ENCODE measurements around the gene TSPAN7.

TSPAN7 gene

GRCh38 chrX:38646129-38646528 lies 84.8 kb downstream of the TSPAN7 start:
- Mint-ChIP-seq H3K9me3 (no peaks in the 10 kb centered on the region), H3K4me3 (no peak overlapping the region), H3K4me1 (peaks cover 2% of the 10 kb centered on the region), H3K27ac (no peak overlapping the region), H3K36me3 (no peaks in the 10 kb centered on the region), H3K27me3 (no peaks in the 10 kb centered on the region)
- DNase-seq, result no peak
- CTCF ChIA-PET, result no interaction called here

DNA sequence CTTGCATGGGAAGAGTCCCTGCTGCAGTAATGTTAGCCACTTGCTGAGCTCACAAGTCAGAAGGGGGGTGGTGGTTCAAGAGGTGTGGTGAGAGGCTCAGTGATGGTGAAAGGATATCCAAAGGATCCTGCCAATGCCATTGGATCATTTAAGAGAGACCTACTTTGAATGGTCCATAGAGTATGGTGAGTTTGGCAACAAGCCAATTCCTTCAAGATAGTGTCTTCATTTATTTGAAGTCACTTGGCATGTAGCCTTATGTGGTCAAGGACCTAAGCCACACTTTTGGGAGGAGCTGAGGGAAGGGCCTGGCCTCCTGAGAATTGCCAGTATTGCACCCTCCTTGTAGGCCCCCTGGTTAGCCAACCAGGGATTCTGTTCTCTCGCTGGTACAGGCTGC lies 87.9 kb downstream of the TSPAN7 start:
- Mint-ChIP-seq H3K9me3 (no peaks in the 10 kb centered on the region), H3K27ac (no peak overlapping the region), H3K4me3 (no peak overlapping the region), H3K4me1 (peaks cover 2% of the 10 kb centered on the region), H3K27me3 (no peaks in the 10 kb centered on the region), H3K36me3 (no peaks in the 10 kb centered on the region)
- CTCF ChIA-PET, result no interaction called here
- no peak for DNase-seq

DNA sequence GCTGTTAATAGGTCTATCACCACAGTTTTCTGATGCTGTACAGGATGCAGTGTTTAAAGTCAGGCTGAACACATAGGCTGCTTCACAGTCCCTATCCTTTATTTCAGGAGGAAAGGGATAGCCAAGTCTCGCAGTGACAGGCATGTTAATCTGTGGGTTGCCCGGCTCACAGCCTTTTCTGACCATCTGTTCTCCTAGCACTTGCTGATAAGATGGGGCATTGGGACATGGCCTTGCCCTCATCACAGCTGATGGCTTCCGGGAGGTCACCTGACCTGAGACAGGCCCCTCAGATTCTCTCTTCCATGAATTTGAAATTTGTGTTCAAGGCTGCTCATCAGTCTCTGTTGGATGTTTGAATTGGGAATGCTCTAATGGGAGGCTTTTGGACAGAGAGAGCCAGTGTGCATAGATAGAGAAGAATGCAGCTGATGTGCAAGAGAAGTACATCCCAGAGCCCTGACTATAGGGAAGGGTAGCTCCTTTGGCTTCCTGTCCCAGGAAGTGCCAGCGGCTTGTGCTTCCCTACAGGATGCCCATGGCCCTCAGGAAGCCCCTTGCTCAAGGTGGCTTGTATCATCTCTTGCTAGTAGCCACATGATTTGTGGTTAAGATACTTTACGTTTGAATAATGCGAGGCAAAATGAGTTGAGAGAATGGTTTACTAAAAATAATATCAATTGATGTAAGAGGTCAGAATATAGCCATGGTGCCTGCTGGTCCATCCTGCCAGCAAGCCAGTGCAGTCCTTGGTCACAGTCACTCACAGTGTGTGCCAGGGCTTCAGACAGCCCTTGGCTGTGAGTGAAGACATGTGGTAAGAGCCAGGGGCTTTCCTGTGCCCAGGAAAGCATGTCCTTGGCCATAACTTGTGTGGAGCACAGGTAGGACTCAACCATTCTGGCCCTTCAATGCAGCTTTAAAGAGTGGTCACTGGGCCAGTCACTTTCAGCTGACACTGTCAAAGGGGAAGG lies 88.6 kb downstream of the TSPAN7 start:
- CTCF ChIA-PET, result no interaction called here
- H3K9me3 Mint-ChIP-seq, result no peaks in the 10 kb centered on the region
- H3K4me3 Mint-ChIP-seq, result no peak overlapping the region
- no peak overlapping the region for H3K27ac Mint-ChIP-seq
- no peaks in the 10 kb centered on the region for H3K27me3 Mint-ChIP-seq
- peaks cover 2% of the 10 kb centered on the region for H3K4me1 Mint-ChIP-seq
- no peak for DNase-seq
- no peaks in the 10 kb centered on the region for H3K36me3 Mint-ChIP-seq

DNA sequence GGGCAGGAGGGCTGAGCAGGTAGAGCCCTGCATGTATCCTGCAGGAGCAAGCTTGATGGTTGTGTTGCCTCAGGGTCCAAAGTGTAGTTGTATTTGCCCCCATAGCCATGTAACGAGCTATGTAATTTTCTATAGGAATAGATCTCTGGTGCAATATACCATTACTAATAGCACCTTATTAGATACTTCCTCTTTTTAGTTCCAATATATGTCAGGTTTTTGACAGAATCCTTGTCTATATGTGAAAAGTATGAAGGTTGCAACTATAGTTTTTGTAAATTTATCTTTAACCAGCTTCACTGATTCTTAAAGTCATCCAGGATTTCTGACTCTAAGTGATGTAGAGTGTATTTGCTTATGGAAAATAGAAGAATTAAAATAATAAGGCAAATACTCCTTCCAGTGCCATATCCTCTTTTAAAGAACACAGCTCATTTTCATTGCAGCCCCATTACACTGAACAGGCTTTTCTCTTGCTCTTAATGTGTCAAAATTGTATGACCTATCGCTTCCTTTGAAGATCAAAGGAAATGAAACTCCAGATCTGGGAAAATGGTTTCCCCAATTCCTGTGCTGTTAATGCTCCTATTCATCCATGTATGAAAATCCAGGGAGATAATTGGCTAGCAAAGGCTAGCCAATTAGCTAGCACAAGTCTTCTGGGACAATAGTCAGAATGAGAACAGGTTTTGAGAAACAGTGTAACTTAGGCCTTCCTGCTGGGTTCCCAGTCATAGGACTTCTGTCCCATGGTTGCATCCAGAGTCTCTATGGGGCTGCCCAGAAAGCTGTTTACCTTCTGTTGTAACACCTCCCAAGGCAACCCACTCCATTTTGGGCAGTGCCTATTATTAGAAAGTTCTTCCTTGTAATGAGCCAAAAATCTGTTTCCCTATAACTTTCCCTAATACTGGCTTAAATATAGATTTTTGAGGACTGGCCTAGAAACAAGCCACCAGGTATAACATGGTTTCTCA lies 90.6 kb downstream of the TSPAN7 start:
- DNase-seq, result no peak
- H3K27ac Mint-ChIP-seq, result no peak overlapping the region
- no peaks in the 10 kb centered on the region for H3K4me1 Mint-ChIP-seq
- CTCF ChIA-PET, result no interaction called here
- H3K4me3 Mint-ChIP-seq, result no peak overlapping the region
- no peaks in the 10 kb centered on the region for H3K27me3 Mint-ChIP-seq
- no peaks in the 10 kb centered on the region for H3K9me3 Mint-ChIP-seq
- no peaks in the 10 kb centered on the region for H3K36me3 Mint-ChIP-seq

DNA sequence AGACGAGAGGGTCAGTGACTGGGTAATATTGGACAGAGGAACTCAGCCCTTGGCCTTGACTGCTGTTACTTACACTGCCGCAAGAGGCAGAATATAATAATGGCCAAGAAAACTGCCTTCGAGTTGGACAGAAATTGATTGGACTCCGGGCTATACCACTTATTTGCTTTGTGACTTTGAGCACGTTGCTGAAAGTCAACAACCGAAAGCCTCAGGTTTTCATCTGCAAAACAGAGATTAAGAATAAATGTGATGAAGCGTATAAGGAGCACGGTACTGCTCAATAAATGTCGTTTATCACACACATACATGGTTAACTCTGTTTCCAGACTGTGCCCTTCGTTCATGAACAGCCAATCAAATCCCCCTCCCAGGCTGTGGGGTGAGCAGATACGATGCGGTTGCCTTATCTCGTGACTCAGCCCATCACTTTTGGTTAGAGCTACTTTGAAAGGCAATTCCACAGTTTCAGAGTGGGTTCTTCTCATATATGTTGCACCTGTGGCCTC lies 91.6 kb downstream of the TSPAN7 start:
- CTCF ChIA-PET, result no interaction called here
- Mint-ChIP-seq H3K4me1 (no peaks in the 10 kb centered on the region), H3K4me3 (no peak overlapping the region), H3K36me3 (no peaks in the 10 kb centered on the region), H3K27ac (no peak overlapping the region), H3K27me3 (no peaks in the 10 kb centered on the region), H3K9me3 (no peaks in the 10 kb centered on the region)
- DNase-seq, result no peak

DNA sequence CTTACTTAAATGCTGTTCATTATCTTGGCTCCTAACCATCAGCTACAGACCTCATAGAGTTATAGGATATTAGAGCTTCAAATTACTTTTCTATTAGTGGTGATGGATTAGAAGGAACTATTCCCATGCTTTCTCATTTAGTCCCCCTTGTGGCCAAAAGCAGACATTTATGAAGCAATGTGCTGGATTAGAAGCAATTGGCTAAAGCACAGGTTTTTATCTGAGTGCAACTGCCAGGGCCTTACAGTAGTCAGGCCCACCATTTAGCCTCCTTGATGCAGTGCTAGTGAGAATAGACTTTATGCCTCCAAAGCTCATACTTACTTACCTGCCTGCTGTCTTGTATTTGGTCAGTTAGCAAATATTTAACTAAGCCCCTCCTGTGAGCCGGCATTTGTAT lies 93.0 kb downstream of the TSPAN7 start:
- CTCF ChIA-PET, result no interaction called here
- H3K27me3 Mint-ChIP-seq, result no peaks in the 10 kb centered on the region
- no peaks in the 10 kb centered on the region for H3K36me3 Mint-ChIP-seq
- no peak overlapping the region for H3K4me3 Mint-ChIP-seq
- no peaks in the 10 kb centered on the region for H3K9me3 Mint-ChIP-seq
- no peak overlapping the region for H3K27ac Mint-ChIP-seq
- DNase-seq, result no peak
- H3K4me1 Mint-ChIP-seq, result no peaks in the 10 kb centered on the region

- no peaks in the 10 kb centered on the region for H3K4me1 Mint-ChIP-seq
- CTCF ChIA-PET, result interaction anchor here (2.0 kb wide), 1 partner anchor 28 kb away, joined by 6 read pairs; no protein-coding TSS in a partner anchor
- H3K4me3 Mint-ChIP-seq, result no peak overlapping the region
- H3K9me3 Mint-ChIP-seq, result no peaks in the 10 kb centered on the region
- H3K27ac Mint-ChIP-seq, result no peak overlapping the region
- H3K36me3 Mint-ChIP-seq, result no peaks in the 10 kb centered on the region
- no peaks in the 10 kb centered on the region for H3K27me3 Mint-ChIP-seq
- DNase-seq, result no peak
Measured at GRCh38 chrX:38656350-38656915, 95.1 kb downstream of the TSPAN7 start.

DNA sequence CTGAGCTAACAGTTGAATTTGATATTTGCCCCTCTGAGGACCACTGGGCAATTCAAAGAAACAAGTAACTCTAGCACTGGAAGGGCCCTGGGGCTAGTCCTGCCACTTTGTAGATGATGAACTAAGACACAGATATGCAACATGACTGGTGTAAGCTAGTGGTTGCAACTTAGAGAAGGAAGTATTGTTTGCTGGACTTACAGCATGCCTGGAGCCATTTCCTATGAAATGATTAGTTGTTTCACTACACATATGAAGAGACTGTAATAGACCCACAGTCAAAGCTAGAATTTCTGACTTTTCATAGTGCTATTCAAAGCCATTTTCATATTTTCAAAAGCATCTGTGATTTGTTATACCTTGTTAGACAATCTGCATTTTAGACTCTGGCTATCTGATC lies 96.2 kb downstream of the TSPAN7 start:
- no peak overlapping the region for H3K27ac Mint-ChIP-seq
- H3K4me1 Mint-ChIP-seq, result no peaks in the 10 kb centered on the region
- H3K36me3 Mint-ChIP-seq, result no peaks in the 10 kb centered on the region
- no peaks in the 10 kb centered on the region for H3K9me3 Mint-ChIP-seq
- DNase-seq, result no peak
- H3K27me3 Mint-ChIP-seq, result no peaks in the 10 kb centered on the region
- H3K4me3 Mint-ChIP-seq, result no peak overlapping the region
- CTCF ChIA-PET, result interaction anchor here (2.0 kb wide), 1 partner anchor 29 kb away, joined by 6 read pairs; no protein-coding TSS in a partner anchor

GRCh38 chrX:38660395-38661102 lies 99.2 kb downstream of the TSPAN7 start:
- Mint-ChIP-seq H3K4me3 (no peak overlapping the region), H3K4me1 (no peaks in the 10 kb centered on the region), H3K9me3 (no peaks in the 10 kb centered on the region), H3K27me3 (no peaks in the 10 kb centered on the region), H3K27ac (no peak overlapping the region), H3K36me3 (no peaks in the 10 kb centered on the region)
- CTCF ChIA-PET, result no interaction called here
- no peak for DNase-seq

DNA sequence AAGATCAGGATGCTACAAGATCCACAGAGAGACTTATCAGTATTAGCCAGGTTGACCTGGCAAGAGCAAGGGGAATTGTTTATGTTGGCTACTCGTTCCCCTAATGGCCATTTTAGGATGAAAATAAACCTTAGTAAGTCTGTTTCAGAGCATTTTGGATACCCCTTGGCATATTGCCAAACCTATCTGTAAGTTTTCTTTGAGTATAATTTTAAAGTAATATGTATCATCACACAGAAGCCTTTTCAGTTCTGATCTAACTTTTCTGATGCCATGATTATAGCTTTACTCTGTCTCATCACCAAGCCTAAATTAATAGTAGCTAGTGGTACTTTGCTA lies 99.7 kb downstream of the TSPAN7 start:
- H3K36me3 Mint-ChIP-seq, result no peaks in the 10 kb centered on the region
- H3K4me1 Mint-ChIP-seq, result no peaks in the 10 kb centered on the region
- no peaks in the 10 kb centered on the region for H3K9me3 Mint-ChIP-seq
- CTCF ChIA-PET, result no interaction called here
- H3K27ac Mint-ChIP-seq, result no peak overlapping the region
- no peak for DNase-seq
- no peak overlapping the region for H3K4me3 Mint-ChIP-seq
- H3K27me3 Mint-ChIP-seq, result no peaks in the 10 kb centered on the region

- CTCF ChIA-PET, result no interaction called here
- no peak overlapping the region for H3K4me3 Mint-ChIP-seq
Measured at GRCh38 chrX:38661561-38661960, 100.2 kb downstream of the TSPAN7 start.

DNA sequence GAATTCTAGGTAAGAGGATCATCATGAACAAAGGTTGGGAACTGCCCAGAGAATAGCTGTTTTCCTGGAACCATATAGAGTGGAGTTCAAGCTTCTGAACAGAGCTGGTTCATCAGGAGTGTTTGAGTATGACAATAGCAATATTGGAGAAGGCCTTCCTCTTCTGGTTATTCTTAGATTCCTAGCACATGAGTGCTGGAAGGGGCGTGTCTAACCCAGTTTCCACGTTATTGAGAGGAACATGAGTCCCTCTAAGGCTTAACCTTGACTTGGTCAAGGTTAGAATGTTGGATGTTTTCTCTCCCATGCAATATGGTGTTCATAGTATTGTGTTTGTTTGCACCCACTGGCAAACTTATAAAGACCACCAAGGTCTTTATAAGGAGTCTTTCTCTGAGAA lies 101.3 kb downstream of the TSPAN7 start:
- no peaks in the 10 kb centered on the region for H3K9me3 Mint-ChIP-seq
- no peak overlapping the region for H3K4me3 Mint-ChIP-seq
- CTCF ChIA-PET, result no interaction called here
- no peaks in the 10 kb centered on the region for H3K27me3 Mint-ChIP-seq
- no peak for DNase-seq
- H3K4me1 Mint-ChIP-seq, result no peaks in the 10 kb centered on the region
- H3K36me3 Mint-ChIP-seq, result no peaks in the 10 kb centered on the region
- H3K27ac Mint-ChIP-seq, result no peak overlapping the region

More at GRCh38 chrX:38661561-38661960, 100.2 kb downstream of the TSPAN7 start:
- Mint-ChIP-seq H3K36me3 (no peaks in the 10 kb centered on the region), H3K27ac (no peak overlapping the region), H3K9me3 (no peaks in the 10 kb centered on the region), H3K27me3 (no peaks in the 10 kb centered on the region), H3K4me1 (no peaks in the 10 kb centered on the region)
- DNase-seq, result no peak

- CTCF ChIA-PET, result interaction anchor here (1.1 kb wide), 1 partner anchor 487 kb away, joined by 3 read pairs; no protein-coding TSS in a partner anchor
- no peaks in the 10 kb centered on the region for H3K27me3 Mint-ChIP-seq
- H3K27ac Mint-ChIP-seq, result no peak overlapping the region
- peaks cover under 1% of the 10 kb centered on the region for H3K4me1 Mint-ChIP-seq
- no peaks in the 10 kb centered on the region for H3K36me3 Mint-ChIP-seq
- no peaks in the 10 kb centered on the region for H3K9me3 Mint-ChIP-seq
- no peak overlapping the region for H3K4me3 Mint-ChIP-seq
- DNase-seq, result peak; percentile 22
Measured at GRCh38 chrX:38664285-38664684, 102.9 kb downstream of the TSPAN7 start.

- Mint-ChIP-seq H3K4me3 (no peak overlapping the region), H3K4me1 (peaks cover 3% of the 10 kb centered on the region), H3K36me3 (no peaks in the 10 kb centered on the region), H3K27ac (no peak overlapping the region), H3K27me3 (no peaks in the 10 kb centered on the region), H3K9me3 (no peaks in the 10 kb centered on the region)
- CTCF ChIA-PET, result no interaction called here
- DNase-seq, result no peak
Measured at GRCh38 chrX:38666909-38667308, 105.6 kb downstream of the TSPAN7 start.

Measured in activated naive CD4-positive, alpha-beta T cell treated with anti-CD3 and anti-CD28 coated beads, Interleukin-2, amount 10 ng/mL, durations not matched to agents 7 days and 5 days (primary cell).